Measurements from ENCODE around the gene BIRC6.
"Not testable (repeated sequence)": the region's sequence is repeated elsewhere in the genome, so short reads cannot be mapped to it uniquely, and the experiment has no call there.

The BIRC6 gene, protein sequence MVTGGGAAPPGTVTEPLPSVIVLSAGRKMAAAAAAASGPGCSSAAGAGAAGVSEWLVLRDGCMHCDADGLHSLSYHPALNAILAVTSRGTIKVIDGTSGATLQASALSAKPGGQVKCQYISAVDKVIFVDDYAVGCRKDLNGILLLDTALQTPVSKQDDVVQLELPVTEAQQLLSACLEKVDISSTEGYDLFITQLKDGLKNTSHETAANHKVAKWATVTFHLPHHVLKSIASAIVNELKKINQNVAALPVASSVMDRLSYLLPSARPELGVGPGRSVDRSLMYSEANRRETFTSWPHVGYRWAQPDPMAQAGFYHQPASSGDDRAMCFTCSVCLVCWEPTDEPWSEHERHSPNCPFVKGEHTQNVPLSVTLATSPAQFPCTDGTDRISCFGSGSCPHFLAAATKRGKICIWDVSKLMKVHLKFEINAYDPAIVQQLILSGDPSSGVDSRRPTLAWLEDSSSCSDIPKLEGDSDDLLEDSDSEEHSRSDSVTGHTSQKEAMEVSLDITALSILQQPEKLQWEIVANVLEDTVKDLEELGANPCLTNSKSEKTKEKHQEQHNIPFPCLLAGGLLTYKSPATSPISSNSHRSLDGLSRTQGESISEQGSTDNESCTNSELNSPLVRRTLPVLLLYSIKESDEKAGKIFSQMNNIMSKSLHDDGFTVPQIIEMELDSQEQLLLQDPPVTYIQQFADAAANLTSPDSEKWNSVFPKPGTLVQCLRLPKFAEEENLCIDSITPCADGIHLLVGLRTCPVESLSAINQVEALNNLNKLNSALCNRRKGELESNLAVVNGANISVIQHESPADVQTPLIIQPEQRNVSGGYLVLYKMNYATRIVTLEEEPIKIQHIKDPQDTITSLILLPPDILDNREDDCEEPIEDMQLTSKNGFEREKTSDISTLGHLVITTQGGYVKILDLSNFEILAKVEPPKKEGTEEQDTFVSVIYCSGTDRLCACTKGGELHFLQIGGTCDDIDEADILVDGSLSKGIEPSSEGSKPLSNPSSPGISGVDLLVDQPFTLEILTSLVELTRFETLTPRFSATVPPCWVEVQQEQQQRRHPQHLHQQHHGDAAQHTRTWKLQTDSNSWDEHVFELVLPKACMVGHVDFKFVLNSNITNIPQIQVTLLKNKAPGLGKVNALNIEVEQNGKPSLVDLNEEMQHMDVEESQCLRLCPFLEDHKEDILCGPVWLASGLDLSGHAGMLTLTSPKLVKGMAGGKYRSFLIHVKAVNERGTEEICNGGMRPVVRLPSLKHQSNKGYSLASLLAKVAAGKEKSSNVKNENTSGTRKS (N-terminal part only)
- total RNA-seq = 418 to 949 (median 587) reads per million in 9 experiments

DNA sequence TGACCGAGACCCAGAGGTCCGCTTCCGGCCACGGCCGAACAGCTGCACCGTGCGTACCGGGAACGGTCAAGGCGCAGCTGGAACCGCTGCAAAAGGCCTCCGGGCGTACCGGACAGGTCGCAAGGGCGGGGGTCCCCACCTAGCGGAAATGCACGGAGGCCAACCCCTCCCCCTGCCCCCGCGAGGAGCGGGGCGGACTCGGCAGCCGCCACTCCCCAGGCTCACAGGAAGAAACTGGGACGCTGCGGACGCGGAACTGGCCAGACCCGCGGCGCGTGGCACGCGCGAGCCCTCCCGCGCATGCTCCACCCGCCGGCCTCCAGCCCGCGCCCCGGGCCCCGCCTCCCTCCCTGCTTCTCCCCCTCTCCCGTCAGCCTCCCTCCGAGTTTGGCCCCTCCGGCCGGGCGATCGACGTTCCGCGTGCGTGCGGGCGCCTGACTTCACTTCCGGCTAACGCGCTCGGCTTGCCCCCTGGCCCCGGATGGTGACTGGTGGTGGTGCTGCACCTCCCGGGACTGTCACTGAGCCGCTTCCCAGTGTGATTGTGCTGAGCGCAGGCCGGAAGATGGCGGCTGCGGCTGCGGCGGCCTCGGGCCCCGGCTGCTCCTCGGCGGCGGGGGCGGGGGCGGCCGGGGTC, at the start of gene BIRC6:
Gene BIRC6, plus strand, starts transcription at position 343 of the 637 bp plus-strand sequence. Its CDS starts 139 bp downstream, at position 482.
- H3K36me3 Mint-ChIP-seq (ENCODE audit: insufficient read depth) = peaks cover 24% of the 10 kb centered on the region
- H3K9me3 Mint-ChIP-seq = no peaks in the 10 kb centered on the region
- H3K27me3 Mint-ChIP-seq = no peaks in the 10 kb centered on the region
- peaks cover 26 to 32% of the 10 kb centered on the region in 2 donors for H3K4me1 Mint-ChIP-seq (ENCODE audit: low read depth in 2 of 2)
- H3K4me3 Mint-ChIP-seq = peak within 1 kb of the TSS; percentile 79 to 91
- DNase-seq = peak; percentile 84 to 88 (median 86)
- peak; percentile 89 for ATAC-seq (replicated peaks)
- peak within 1 kb of the TSS; percentile 88 to 93 for H3K27ac Mint-ChIP-seq

DNA sequence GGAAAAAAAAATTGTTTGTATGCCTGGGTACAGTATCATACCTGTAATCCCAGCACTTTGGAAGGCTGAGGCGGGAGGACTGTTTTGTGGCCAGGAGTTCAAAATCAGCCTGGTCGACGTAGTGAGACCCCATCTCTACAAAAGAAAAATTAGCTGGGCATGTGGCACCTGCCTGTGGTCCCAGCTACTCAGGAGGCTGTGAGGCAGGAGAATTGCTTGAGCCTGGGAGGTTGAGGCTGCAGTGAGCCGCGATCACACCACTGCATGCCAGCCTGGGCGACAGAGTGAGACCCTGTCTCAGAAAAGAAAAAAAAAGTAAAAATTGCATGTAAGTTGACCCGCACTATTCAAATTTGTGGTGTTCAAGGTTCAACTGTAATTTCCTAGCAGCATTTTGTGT, 46.2 kb upstream of the BIRC6 start:
- peaks cover 13% of the 10 kb centered on the region for H3K36me3 Mint-ChIP-seq (ENCODE audit: insufficient read depth)
- no peak for ATAC-seq (replicated peaks)
- DNase-seq = no peak
- H3K9me3 Mint-ChIP-seq = no peaks in the 10 kb centered on the region
- H3K27ac Mint-ChIP-seq = no peak overlapping the region
- no peaks in the 10 kb centered on the region for H3K4me1 Mint-ChIP-seq (ENCODE audit: low read depth in 2 of 2)
- H3K4me3 Mint-ChIP-seq = no peak overlapping the region
- H3K27me3 Mint-ChIP-seq = no peaks in the 10 kb centered on the region

DNA sequence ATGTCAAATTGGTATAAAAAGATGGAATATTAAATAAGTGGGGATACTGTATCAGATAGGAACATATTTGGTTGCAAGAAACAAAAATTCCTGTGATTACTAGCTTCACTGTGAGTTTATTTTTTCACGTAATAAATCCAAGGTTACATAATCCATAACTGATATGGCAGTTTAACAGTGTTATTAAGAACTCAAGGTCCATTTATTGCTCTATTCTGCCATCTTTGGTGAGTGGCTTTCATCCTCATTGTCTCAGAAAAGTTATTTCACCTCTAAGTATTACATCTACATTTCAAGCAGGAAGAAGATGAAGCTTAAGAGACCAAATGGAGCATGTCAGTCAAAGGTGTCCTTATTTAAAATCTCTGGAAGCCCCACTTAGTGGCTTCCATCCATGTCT, 41.9 kb upstream of the BIRC6 start:
- Mint-ChIP-seq H3K27ac (no peak overlapping the region), H3K4me1 (ENCODE audit: low read depth in 2 of 2) (no peaks in the 10 kb centered on the region), H3K27me3 (no peaks in the 10 kb centered on the region), H3K4me3 (no peak overlapping the region), H3K9me3 (no peaks in the 10 kb centered on the region), H3K36me3 (ENCODE audit: insufficient read depth) (peaks cover 9% of the 10 kb centered on the region)
- DNase-seq (no peak), ATAC-seq (replicated peaks) (no peak)

DNA sequence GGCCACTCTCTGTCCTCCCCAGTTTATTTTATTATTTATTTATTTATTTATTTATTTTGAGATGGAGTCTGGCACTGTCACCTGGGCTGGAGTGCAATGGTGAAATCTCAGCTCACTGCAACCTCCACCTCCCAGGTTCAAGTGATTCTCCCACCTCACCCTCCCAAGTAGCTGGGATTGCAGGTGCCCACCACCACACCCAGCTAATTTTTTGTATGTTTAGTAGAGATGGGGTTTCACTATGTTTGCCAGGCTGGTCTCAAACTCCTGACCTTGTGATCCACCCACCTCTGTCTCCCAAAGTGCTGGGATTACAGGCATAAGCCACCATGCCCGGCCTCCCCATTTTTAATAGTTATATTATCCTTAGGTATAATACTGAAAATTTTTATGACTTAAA, 28.1 kb upstream of the BIRC6 start:
- not testable (repeated sequence) for H3K27ac Mint-ChIP-seq; DNase-seq; H3K9me3 Mint-ChIP-seq; H3K36me3 Mint-ChIP-seq (ENCODE audit: insufficient read depth); H3K4me3 Mint-ChIP-seq; H3K4me1 Mint-ChIP-seq (ENCODE audit: low read depth in 2 of 2); ATAC-seq (replicated peaks); H3K27me3 Mint-ChIP-seq

DNA sequence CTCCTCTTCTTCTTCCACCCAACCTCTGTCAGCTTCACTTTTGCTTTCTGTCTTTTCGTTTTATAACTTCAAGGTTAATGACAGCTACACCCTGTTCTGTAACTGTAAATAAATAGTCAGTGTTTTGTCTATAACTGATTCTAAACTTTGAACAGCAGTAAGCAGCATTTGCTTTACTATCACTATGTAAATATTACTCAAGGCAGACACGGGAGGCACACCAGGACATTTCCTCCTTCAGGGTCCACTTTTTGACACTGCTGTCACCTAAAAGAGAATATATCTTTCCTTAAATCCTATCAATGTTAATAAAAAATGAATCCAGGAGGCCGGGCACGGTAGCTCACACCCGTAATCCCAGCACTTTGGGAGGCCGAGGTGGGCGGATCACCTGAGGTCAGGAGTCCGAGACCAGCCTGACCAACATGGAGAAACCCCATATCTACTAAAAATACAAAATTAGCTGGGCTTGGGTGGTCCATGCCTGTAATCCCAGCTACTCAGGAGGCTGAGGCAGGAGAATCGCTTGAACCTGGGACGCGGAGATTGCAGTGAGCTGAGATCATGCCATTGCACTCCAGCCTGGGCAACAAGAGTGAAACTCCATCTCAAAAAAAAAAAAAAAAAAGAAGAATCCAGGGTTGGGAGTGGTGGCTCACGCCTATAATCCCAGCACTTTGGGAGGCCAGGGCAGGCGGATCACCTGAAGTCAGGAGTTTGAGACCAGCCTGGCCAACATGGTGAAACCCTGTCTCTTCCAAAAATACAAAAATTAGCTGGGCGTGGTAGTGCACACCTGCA, 27.4 kb upstream of the BIRC6 start:
- not testable (repeated sequence) for H3K4me1 Mint-ChIP-seq (ENCODE audit: low read depth in 2 of 2); H3K27me3 Mint-ChIP-seq; DNase-seq; ATAC-seq (replicated peaks); H3K27ac Mint-ChIP-seq; H3K4me3 Mint-ChIP-seq; H3K36me3 Mint-ChIP-seq (ENCODE audit: insufficient read depth); H3K9me3 Mint-ChIP-seq

DNA sequence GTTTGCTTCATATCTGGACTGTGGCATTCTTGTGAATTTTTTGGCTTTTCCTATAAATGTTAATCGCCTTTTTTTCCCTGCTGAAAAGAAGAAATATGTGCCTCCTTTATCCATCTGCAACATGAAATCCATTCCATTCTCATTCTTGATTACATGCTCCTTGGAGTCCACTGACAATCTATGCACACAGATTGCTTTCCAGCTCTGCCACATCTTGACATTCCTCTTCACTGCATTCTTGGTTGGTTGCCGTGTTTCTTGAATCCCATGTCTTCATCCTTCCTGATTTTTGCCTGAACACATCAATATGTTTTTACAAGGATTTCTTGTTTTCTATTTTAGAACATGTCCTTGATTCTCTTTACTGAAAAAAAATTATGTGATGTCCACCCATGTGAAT, 26.7 kb upstream of the BIRC6 start:
- Mint-ChIP-seq H3K27me3 (no peaks in the 10 kb centered on the region), H3K36me3 (ENCODE audit: insufficient read depth) (no peaks in the 10 kb centered on the region), H3K4me3 (no peak overlapping the region), H3K4me1 (ENCODE audit: low read depth in 2 of 2) (no peaks in the 10 kb centered on the region), H3K9me3 (no peaks in the 10 kb centered on the region), H3K27ac (peak overlapping the region in 1 of 2 donors; percentile 44)
- ATAC-seq (replicated peaks) = no peak
- DNase-seq = no peak

DNA sequence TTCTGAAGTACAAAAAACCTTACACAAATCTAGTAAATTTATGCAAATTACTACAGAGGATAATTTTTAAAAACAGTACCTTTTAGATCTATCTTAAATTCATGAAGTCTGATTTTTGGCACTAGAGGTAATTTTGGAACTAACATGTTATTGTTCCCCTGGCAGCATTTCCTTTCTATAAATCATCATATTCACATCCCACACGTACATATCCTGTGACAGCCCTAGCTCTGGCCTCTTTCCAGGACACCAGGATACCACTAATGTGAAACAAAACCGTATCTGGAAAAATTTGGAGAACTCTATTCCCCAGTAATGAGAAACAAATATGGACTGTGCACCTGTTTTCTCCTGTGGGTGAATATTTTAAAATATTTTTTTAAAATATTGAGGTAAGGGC, 14.0 kb upstream of the BIRC6 start:
- ATAC-seq (replicated peaks) = no peak
- no peak overlapping the region for H3K27ac Mint-ChIP-seq
- no peaks in the 10 kb centered on the region for H3K36me3 Mint-ChIP-seq (ENCODE audit: insufficient read depth)
- DNase-seq = no peak
- no peaks in the 10 kb centered on the region for H3K9me3 Mint-ChIP-seq
- no peak overlapping the region for H3K4me3 Mint-ChIP-seq
- H3K27me3 Mint-ChIP-seq = no peaks in the 10 kb centered on the region
- H3K4me1 Mint-ChIP-seq (ENCODE audit: low read depth in 2 of 2) = no peaks in the 10 kb centered on the region

DNA sequence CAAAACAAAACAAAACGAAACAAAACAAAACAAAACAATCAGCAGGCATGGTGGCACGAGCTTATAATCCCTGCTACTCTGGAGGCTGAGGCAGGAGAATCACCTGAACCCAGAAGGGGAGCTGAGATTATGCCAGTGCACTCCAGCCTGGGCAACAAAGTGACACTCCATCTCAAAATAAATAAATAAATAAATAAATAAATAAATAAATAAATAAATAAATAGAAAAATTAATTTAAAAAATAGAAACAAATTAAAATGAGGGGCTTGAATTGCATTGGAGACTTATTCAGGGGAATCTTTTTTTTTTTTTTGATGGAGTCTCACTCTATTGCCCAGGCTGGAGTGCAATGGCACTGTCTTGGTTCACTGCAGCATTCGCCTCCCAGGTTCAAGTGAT, 6.0 kb upstream of the BIRC6 start:
- not testable (repeated sequence) for ATAC-seq (replicated peaks); H3K4me3 Mint-ChIP-seq; H3K4me1 Mint-ChIP-seq (ENCODE audit: low read depth in 2 of 2); H3K27me3 Mint-ChIP-seq; H3K27ac Mint-ChIP-seq; H3K36me3 Mint-ChIP-seq (ENCODE audit: insufficient read depth); DNase-seq; H3K9me3 Mint-ChIP-seq

DNA sequence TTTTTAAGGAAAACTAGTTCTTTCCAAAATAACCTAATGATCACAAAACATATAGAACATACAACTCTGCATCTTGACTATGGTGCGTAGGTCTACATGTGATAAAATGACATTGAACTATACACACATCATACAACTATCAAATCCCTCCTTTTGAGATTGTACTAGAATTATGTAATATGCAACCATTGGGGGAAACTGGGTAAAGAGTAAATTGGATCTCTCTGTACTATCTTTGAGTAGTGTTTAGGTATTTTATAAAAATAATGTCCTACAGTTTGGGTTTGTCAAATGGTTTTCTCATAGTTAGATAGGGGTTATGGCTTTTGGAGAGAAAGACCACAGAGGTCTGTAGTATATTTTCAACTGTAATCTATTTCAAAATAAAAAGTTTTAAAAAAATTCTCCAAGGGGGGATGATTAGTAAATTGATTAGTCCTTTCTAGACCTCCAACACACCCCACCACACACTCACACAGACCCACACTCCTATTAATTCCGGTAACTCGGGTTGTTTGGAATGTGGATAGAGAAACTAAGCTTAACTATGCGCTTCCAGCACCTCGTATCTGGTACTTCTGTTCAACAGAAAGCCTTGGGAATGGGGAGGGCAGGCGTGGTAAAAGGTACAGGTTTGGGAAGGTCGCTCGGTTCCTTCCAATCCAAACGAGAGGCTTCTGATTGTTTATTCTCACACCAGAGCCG, 695 bp upstream of the BIRC6 start:
- no peak for DNase-seq
- H3K27ac Mint-ChIP-seq = peak overlapping the region; percentile 88 to 93
- ATAC-seq (replicated peaks) = peak; percentile 1
- H3K4me1 Mint-ChIP-seq (ENCODE audit: low read depth in 2 of 2) = peaks cover 21 to 26% of the 10 kb centered on the region in 2 donors
- peak overlapping the region; percentile 79 to 91 for H3K4me3 Mint-ChIP-seq
- no peaks in the 10 kb centered on the region for H3K27me3 Mint-ChIP-seq
- H3K9me3 Mint-ChIP-seq = no peaks in the 10 kb centered on the region
- peaks cover 24% of the 10 kb centered on the region for H3K36me3 Mint-ChIP-seq (ENCODE audit: insufficient read depth)

DNA sequence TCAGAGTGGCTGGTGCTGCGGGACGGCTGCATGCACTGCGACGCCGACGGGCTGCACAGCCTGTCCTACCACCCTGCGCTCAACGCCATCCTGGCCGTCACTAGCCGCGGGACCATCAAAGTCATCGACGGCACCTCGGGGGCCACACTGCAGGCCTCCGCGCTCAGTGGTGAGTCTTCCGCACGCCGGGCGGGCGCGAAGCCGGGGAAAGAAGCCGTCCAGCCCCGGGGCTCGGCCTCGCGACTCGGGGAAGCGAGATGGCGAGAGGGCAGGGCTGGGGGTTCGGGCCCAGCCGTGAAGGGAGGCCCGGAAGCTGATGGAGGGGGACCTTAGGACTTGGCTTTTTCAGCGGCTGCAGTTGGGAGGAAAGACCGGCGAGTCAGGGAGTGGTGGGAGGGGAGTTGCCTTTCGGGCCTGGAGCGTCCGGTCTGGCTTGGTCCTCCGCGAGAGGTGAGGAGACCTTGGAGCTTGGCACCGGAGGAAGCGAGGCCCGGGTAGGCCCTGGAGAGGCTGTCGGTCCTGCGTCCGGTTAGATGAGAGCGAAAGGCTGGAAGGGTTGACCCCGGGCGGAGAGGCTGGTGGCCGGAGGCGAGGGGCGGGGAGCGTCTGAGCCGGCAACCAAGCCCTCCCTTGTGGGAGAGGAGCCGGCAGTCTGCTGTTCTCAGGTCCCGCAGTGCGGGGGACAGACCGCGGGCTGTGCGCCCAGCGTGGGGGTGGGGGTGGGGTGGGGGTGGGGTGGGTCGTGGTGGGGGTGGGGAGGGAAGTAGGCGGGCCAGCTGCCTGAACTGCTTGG, 691 bp downstream of the BIRC6 start:
- Mint-ChIP-seq H3K4me3 (peak overlapping the region; percentile 79 to 91), H3K27me3 (no peaks in the 10 kb centered on the region), H3K4me1 (ENCODE audit: low read depth in 2 of 2) (peaks cover 28 to 36% of the 10 kb centered on the region in 2 donors), H3K36me3 (ENCODE audit: insufficient read depth) (peaks cover 24% of the 10 kb centered on the region), H3K9me3 (no peaks in the 10 kb centered on the region), H3K27ac (peak overlapping the region; percentile 88 to 93)
- DNase-seq (no peak), ATAC-seq (replicated peaks) (no peak)

DNA sequence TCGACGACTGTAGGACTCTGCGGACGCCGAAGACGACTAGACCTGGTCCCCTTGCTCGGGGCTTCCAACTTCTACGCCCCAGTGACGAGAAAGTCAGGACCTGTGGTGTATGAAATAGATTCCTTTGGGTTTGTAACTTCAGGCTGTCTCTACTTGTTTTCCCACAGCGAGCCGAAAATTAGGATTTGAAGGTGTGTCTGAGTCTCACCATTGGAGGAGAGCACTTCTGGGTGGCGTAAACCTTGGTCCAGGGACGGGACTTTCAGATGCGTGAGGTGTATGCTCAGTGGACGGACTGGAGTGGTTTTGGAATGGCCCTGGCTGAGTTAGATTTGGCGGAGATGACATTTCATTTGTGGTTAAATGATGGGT, 1.3 kb downstream of the BIRC6 start:
- peak overlapping the region; percentile 88 to 93 for H3K27ac Mint-ChIP-seq
- H3K36me3 Mint-ChIP-seq (ENCODE audit: insufficient read depth) = peaks cover 24% of the 10 kb centered on the region
- H3K4me3 Mint-ChIP-seq = peak overlapping the region; percentile 79 to 91
- no peak for ATAC-seq (replicated peaks)
- DNase-seq = peak in 2 of 3 experiments; percentile 2 to 6
- no peaks in the 10 kb centered on the region for H3K9me3 Mint-ChIP-seq
- no peaks in the 10 kb centered on the region for H3K27me3 Mint-ChIP-seq
- H3K4me1 Mint-ChIP-seq (ENCODE audit: low read depth in 2 of 2) = peaks cover 30 to 36% of the 10 kb centered on the region in 2 donors

Data from effector memory CD8-positive, alpha-beta T cell (primary cell).